Activated effector memory CD4-positive, alpha-beta T cell treated with anti-CD3 and anti-CD28 coated beads, Interleukin-2, amount 50 U/mL, for 16 hours (primary cell): Measurements from ENCODE around the gene NKAIN2.

Experiments
- DNase-seq: peaks from one replicate; pipeline ENCODE4 v3.0.0-alpha.2; 2020

Gene NKAIN2

GRCh38 chr6:123803504-123804013 is at the start of gene NKAIN2:
TSS of gene NKAIN2 (plus strand) at chr6:123803865.
- no peak for DNase-seq

- no peak for DNase-seq
Measured at GRCh38 chr6:123759472-123759871, 44.2 kb upstream of the NKAIN2 start.

- no peak for DNase-seq
Measured at GRCh38 chr6:123763904-123764303, 39.8 kb upstream of the NKAIN2 start.

GRCh38 chr6:123764722-123765121 is 38.9 kb upstream of the NKAIN2 start:
- no peak for DNase-seq

GRCh38 chr6:123768921-123769320 is 34.7 kb upstream of the NKAIN2 start:
- no peak for DNase-seq

GRCh38 chr6:123769431-123769830 is 34.2 kb upstream of the NKAIN2 start:
- DNase-seq, result no peak

GRCh38 chr6:123770247-123770949 is 33.3 kb upstream of the NKAIN2 start:
- DNase-seq, result no peak

GRCh38 chr6:123771126-123771525 is 32.5 kb upstream of the NKAIN2 start:
- no peak for DNase-seq

- no peak for DNase-seq
Measured at GRCh38 chr6:123777563-123777962, 26.1 kb upstream of the NKAIN2 start.

GRCh38 chr6:123780021-123780420 is 23.6 kb upstream of the NKAIN2 start:
- DNase-seq, result no peak

GRCh38 chr6:123784330-123784729 is 19.3 kb upstream of the NKAIN2 start:
- no peak for DNase-seq

GRCh38 chr6:123785039-123785438 is 18.6 kb upstream of the NKAIN2 start:
- no peak for DNase-seq

GRCh38 chr6:123788319-123788718 is 15.3 kb upstream of the NKAIN2 start:
- DNase-seq, result no peak

- no peak for DNase-seq
Measured at GRCh38 chr6:123794190-123794589, 9.5 kb upstream of the NKAIN2 start.

- no peak for DNase-seq
Measured at GRCh38 chr6:123794799-123795198, 8.9 kb upstream of the NKAIN2 start.

GRCh38 chr6:123801067-123801466 is 2.6 kb upstream of the NKAIN2 start:
- no peak for DNase-seq

GRCh38 chr6:123802351-123802696 is 1.3 kb upstream of the NKAIN2 start:
- DNase-seq, result no peak

GRCh38 chr6:123802697-123803503 is 765 bp upstream of the NKAIN2 start:
- peak; percentile 81 for DNase-seq

GRCh38 chr6:123804014-123804786 is 535 bp downstream of the NKAIN2 start:
- no peak for DNase-seq

GRCh38 chr6:123804787-123805540 is 1.3 kb downstream of the NKAIN2 start:
- DNase-seq, result no peak

- DNase-seq, result no peak
Measured at GRCh38 chr6:123805921-123806320, 2.3 kb downstream of the NKAIN2 start.

GRCh38 chr6:123806561-123806960 is 2.9 kb downstream of the NKAIN2 start:
- DNase-seq, result no peak

- no peak for DNase-seq
Measured at GRCh38 chr6:123808556-123808955, 4.9 kb downstream of the NKAIN2 start.
